Measurements from ENCODE around the gene PPP2R3C. TPM values are rescaled to one million over a fixed set of nuclear protein-coding genes. Genes with fewer than 3 reads are reported as not detected.
"Not testable (repeated sequence)": the region's sequence is repeated elsewhere in the genome, so short reads cannot be mapped to it uniquely, and the experiment has no call there.

The PPP2R3C gene
- total RNA-seq, 2 experiments from 2014 or later = 36.3 to 42.4 TPM

- no peaks in the 10 kb centered on the region for H3K27me3 Mint-ChIP-seq
- H3K9me3 Mint-ChIP-seq = no peaks in the 10 kb centered on the region
- peaks cover 29% of the 10 kb centered on the region for H3K4me1 Mint-ChIP-seq
- no peak overlapping the region for H3K27ac Mint-ChIP-seq
- no peak for DNase-seq
- peak overlapping the region; percentile 94 for H3K4me3 Mint-ChIP-seq
- H3K36me3 Mint-ChIP-seq = peaks cover 10% of the 10 kb centered on the region
These were observed 73.7 kb downstream of the PPP2R3C start for GRCh38 chr14:35047976-35048513.

- H3K27ac Mint-ChIP-seq = peak overlapping the region; percentile 97
- H3K27me3 Mint-ChIP-seq = no peaks in the 10 kb centered on the region
- peaks cover 31% of the 10 kb centered on the region for H3K4me1 Mint-ChIP-seq
- H3K36me3 Mint-ChIP-seq = peaks cover 10% of the 10 kb centered on the region
- H3K9me3 Mint-ChIP-seq = no peaks in the 10 kb centered on the region
- DNase-seq = no peak
- H3K4me3 Mint-ChIP-seq = peak overlapping the region; percentile 94
These were observed 74.8 kb downstream of the PPP2R3C start for GRCh38 chr14:35046751-35047536.

DNA sequence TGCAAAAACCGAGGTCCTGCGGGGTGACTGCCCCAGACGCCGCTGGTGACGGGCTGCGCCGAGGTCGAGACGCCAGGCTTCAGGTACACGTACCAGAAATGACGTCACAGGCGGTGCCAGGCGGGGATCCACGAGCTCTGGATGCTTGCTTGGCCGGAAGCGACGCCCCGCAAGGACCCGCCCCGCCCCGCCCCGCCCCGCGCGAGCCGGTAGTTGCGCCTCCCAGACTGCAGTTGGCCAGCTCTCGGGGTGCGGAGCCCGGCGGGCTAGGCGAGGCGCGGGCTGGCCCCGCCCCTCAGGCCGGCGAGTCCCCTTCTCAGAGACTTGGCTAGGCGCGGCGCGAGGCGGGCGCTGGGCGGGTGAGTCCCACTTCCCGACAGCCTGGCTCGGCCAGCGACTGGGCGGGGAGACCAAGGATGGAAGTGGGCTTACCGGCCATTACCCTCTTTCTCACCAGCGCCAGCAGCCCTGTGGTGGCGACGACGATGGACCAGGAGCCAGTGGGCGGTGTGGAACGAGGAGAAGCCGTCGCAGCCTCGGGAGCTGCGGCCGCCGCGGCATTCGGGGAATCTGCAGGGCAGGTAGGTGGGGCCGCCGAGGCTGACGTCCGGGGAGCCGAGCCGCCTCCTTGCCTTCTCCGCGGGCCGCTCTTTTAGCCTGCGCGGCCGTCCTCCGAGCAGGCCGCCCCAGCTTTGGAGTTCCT is 75.6 kb downstream of the PPP2R3C start, which contains the start of gene FAM177A1:
TSS of gene FAM177A1 (plus strand) at position 225 of the 703 bp plus-strand sequence. CDS start at position 417, 192 bp downstream.
- H3K27me3 Mint-ChIP-seq = no peaks in the 10 kb centered on the region
- DNase-seq = peak; percentile 98
- H3K36me3 Mint-ChIP-seq = peaks cover 10% of the 10 kb centered on the region
- peaks cover 31% of the 10 kb centered on the region for H3K4me1 Mint-ChIP-seq
- H3K27ac Mint-ChIP-seq = peak within 1 kb of the TSS; percentile 100
- H3K4me3 Mint-ChIP-seq = peak within 1 kb of the TSS; percentile 94
- H3K9me3 Mint-ChIP-seq = no peaks in the 10 kb centered on the region

DNA sequence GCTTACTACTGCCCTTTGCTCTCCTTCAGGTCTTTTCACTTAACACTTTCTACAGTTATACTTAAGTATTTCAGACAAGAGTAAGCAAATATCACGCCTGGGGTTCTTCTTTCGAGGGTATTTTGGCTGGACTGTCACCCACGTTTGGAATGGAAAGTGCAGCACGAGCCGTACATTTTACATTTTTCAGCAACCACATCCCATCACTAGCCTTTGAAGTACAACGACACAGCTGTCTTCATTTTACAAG is 76.1 kb downstream of the PPP2R3C start:
- Mint-ChIP-seq H3K27me3 (no peaks in the 10 kb centered on the region), H3K4me1 (peaks cover 30% of the 10 kb centered on the region), H3K27ac (peak overlapping the region; percentile 100), H3K9me3 (no peaks in the 10 kb centered on the region), H3K36me3 (peaks cover 9% of the 10 kb centered on the region), H3K4me3 (peak overlapping the region; percentile 94)
- DNase-seq = no peak

- Mint-ChIP-seq H3K27ac (peak overlapping the region; percentile 100), H3K9me3 (no peaks in the 10 kb centered on the region), H3K4me1 (peaks cover 27% of the 10 kb centered on the region), H3K36me3 (peaks cover 9% of the 10 kb centered on the region), H3K4me3 (peak overlapping the region; percentile 94), H3K27me3 (no peaks in the 10 kb centered on the region)
- DNase-seq = no peak
These were observed 76.6 kb downstream of the PPP2R3C start for GRCh38 chr14:35044939-35045797.

DNA sequence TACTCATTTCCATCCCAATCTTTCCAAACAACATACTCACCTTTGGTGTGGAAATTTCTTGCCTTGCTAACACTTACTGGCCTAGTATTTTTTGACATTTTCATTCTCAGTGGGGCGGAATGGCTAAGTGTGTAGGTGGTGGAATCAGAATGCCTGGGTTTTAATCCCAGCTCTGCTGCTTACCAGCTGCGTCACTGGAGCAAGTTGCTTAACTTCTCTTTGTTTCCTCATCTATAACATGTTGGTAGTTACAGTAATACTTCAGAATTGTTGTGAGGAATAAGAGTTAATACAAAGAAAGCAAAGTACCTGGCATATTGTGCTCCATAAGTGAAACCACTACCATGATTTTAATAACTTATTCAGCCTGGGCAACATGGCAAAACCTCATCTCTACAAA is 78.7 kb downstream of the PPP2R3C start:
- H3K4me3 Mint-ChIP-seq = no peak overlapping the region
- H3K27me3 Mint-ChIP-seq = no peaks in the 10 kb centered on the region
- H3K4me1 Mint-ChIP-seq = peaks cover 23% of the 10 kb centered on the region
- H3K27ac Mint-ChIP-seq = peak overlapping the region; percentile 63
- no peak for DNase-seq
- H3K9me3 Mint-ChIP-seq = no peaks in the 10 kb centered on the region
- peaks cover 4% of the 10 kb centered on the region for H3K36me3 Mint-ChIP-seq

DNA sequence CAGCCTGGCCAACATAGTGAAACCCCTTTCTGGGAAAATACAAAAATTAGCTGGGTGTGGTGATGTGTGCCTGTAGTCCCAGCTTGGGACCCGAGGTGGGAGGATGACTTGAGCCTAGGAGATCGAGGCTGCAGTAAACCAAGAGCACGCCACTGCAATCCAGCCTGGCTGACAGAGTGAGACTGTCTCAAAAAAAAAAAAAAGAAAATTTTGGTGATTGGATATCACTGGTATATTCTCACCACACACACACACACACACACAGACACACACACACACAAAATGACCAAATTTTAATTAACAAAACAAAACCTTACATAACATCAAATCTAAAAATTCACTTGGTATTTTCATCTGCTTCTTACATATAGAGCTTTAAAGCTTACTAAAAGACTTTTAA is 79.2 kb downstream of the PPP2R3C start:
- Mint-ChIP-seq H3K27ac (no peak overlapping the region), H3K36me3 (peaks cover under 1% of the 10 kb centered on the region), H3K27me3 (no peaks in the 10 kb centered on the region), H3K9me3 (no peaks in the 10 kb centered on the region), H3K4me3 (no peak overlapping the region), H3K4me1 (peaks cover 18% of the 10 kb centered on the region)
- no peak for DNase-seq

GRCh38 chr14:35038312-35038711 is 83.5 kb downstream of the PPP2R3C start:
- H3K4me3 Mint-ChIP-seq, H3K27ac Mint-ChIP-seq: not testable (repeated sequence)

More at GRCh38 chr14:35038312-35038711, 83.5 kb downstream of the PPP2R3C start:
- DNase-seq, H3K27me3 Mint-ChIP-seq, H3K4me1 Mint-ChIP-seq: not testable (repeated sequence)
- peaks cover 14% of the 10 kb centered on the region for H3K9me3 Mint-ChIP-seq
- peaks cover 25% of the 10 kb centered on the region for H3K36me3 Mint-ChIP-seq

Other genes with a start within 250 kb of the PPP2R3C start
- 10 to 100 TPM; 68.7 to 68.9 TPM for gene BAZ1A, start 246.6 kb downstream of the PPP2R3C start, total RNA-seq
- 10 to 100 TPM; 74.4 to 75.3 TPM for gene SRP54, start 139.0 kb downstream of the PPP2R3C start, total RNA-seq
- 10 to 100 TPM; 33.1 to 35.9 TPM for gene FAM177A1, start 75.7 kb downstream of the PPP2R3C start, total RNA-seq
- 10 to 100 TPM; 33.6 to 38.0 TPM for gene PRORP, start 562 bp upstream of the PPP2R3C start, total RNA-seq
- gene PSMA6, start 170.4 kb upstream of the PPP2R3C start, total RNA-seq = 100 to 1,000 TPM; 401 to 404 TPM